HG03196 (cell line): ENCODE data around the gene TEPSIN.

Experiments
- ATAC-seq: cut with Tn5 transposase; IDR thresholded peaks from one replicate; pipeline ENCODE4 v1.9.1; 2021; ENCODE audit not compliant: unreplicated experiment

TEPSIN gene

DNA sequence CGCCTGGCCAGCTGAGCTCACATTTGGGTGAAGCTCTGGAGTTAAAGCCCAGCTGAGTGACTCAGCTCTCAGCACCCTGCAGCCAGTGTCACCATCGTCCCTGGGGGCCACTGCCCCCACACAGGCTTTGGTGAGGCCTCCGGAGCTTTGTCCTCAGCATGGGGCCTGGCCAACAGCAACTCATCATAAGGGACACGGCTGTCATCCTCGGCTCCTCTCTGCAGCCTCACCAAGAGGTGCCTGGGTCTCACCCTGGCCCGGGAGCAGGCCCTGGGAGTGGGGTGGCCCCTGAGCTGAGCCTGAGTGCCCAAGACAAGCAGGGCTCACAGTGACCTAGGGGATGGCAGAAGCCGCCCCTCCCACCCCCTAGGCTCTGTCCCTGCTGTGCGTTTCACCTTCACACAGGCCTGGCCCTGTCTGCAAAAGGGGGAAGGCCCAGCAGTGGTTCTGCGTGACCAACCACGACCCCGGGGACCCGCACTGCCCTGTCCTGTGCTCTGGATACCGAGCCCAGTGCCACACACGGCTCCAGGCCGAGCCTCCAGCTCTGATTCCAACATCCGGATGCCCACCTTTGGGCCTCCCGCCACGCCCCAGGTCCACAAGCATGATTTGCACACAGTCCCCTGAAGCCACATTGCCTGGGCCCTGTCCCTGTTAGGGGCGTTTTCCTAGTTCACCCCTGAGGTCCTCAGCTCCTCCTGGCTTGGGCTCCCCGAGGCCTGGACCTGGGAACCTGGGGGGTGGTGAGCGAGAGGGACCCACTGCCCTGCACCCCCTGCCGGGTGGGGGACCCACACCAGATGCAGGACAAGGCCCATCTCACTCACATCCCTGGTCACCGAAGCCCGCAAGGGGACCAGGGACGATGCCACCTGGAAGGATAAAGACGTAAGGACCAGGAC is 51.0 kb downstream of the TEPSIN start:
- no peak for ATAC-seq

DNA sequence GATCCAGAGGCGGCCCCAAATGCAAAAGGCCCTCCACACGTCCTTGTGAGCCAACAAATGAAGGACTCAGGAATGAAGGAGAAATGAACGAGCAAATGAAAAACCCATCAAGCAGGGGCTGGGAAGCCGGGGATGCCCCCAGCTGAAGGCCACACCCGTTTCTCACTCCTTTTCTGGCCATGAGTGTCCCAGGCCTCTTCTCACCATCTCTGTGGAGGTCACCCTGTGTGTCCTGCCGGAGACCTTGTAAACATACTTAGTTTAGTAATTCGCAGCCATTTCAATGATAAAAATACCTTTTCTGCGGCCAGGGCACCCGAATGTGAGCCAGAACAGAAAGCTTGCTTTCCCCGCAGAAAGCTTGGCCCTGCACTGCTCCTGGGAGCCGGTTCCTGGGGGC is 51.7 kb downstream of the TEPSIN start:
- no peak for ATAC-seq

DNA sequence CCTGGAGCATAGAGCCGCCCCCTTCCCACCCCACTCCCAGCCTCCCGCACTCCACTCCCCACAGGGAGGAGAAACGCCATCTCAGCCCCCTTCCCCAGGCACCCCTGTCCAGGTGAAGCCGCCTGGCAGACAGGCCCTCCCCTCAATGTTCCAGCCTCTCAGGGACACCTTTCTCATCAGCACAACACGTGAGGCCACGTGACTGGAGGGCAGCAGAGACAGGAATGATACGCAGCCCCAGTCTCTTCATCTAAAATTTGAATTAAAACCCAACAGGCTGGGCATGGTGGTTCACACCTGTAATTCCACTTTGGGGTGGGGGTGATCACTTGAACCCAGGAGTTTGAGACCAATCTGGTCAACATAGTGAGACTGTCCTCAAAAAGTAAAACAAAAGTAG is 52.7 kb downstream of the TEPSIN start:
- no peak for ATAC-seq

DNA sequence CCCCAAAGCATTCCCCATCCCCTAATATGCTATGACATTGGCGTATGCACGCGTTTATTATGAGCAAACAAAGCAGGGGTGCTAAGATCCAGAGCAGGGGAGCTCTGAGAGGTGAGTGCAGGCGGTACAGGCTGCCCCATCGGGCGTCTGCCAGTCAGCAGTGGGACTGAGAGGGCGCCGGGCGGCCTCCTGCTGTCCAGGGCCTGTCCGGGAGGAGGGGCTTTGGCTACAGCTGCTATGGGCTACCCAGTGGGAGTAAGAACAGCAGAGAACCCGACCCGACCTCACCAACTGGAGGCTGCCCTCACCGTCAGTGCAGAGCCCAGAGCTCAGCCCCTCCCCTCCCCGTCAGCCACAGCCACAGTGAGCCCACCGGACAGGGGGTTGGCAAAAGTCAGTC is 54.3 kb downstream of the TEPSIN start:
- no peak for ATAC-seq

DNA sequence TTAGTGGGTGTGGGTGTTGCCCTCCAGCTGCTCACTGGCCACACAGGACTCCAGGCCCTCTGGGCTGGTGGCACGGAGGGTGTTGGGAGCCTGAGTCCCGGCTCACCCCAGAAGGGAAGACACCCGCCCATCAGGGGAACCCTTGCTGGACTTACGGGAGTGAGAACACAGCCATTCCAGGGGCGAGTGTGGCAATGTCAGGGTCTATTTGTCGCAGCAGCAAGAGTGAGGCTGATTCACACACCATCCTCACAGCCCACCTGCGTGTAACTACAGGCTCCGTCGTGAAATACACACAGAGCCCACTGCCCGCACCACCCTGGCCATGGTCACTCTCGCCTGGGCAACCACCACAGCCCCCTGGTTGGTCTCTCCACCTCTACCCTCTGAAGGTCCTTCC is 55.0 kb downstream of the TEPSIN start:
- no peak for ATAC-seq

DNA sequence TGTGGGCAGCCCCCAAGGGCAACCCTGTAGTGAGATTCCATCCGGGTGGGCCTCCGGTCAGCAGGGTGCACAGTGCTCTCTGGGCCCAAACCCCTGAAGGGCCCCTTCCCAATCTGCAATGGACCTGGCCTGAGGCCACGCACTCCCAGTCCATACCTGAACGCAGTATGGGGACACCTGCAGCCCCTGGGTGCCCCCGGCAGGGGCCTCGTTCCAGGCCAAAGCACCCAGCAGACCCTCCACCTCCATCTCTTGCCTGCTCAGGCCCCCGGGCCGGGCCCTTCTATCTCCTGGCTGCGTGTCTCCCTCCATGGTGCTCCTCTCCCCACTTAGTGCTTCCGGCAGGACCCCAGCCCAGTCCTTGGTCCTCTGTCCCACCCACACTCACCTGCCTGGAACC is 55.5 kb downstream of the TEPSIN start:
- ATAC-seq, result no peak

DNA sequence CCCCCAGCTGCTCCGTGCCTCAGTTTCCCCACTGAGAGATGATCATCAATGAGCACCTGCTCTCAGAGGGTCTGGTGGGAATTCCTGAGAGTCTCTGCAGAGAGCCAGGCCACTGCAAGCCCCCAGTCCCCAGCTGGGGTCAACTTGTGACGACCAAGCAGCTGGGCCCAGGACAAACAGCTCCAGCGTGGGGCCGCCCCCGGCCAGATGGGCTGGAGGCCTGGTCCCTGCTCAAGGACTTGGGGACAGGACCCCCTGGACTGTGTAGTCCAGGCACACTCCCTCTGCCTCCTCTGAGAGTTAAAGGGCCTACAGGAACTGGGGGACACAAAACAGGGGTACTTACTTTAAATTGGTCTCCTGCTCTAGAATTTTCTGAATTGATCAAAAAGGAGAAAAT is 56.3 kb downstream of the TEPSIN start:
- no peak for ATAC-seq

DNA sequence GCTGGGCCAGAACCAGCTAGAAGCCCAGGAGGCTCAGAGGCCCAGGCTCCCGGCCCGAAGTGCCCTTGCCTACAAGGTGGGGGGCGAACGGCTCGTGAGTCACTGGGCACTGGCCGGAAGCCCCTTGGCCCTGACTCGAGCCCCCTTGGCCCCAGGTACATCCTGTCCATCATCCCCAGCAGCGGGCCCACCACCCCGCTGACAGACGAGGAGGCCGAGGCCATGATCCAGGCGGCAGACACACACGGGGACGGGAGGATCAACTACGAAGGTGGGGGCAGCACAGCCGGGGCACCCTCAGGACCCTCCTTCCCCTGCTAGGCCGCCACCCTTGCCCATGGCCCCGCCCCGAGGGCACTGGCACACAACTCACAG is 57.1 kb downstream of the TEPSIN start:
- no peak for ATAC-seq

DNA sequence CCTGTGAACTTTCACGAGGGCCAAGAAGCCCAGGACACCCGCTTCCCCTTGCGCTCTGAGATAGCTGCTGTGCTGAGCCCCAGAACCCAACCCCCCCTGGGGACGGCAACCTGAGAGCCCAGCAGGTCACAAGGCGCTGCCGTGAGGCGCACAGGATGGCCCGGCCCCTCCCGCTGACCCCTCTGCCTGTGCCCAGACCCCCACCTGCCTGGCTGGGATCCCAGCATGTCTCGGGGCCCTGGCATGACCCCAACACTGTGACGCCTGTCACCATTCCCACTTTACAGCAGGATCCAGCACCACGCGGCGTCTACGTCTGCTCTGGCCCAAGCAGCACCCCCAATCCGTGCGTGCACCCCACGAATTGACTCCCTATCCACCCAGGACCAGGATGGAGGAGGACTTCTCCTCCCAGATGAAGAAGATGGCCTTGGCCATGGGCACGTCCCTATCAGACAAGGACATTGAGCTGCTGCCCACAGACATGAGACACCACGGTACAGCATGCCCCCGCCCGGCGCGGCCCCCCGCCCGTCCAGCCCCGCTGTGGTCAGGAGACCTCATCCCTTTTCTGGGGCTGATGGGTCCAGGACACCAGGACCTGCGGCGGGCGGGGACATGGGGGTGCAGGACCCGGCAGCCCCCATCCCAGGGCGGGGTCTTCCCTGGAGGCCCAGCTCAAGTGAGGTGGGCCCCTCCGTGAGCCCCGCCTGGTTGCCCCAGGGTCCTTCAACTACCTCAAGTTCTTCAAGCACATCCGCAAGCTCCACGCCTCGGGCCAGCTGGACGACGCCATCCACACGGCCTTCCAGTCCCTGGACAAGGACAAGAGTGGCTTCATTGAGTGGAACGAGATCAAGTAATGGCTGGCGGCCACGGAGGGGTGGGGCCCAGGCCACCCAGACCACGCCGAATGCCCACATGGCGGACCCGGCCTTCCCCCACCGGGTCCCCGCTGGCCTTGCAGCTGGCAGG is 57.7 kb downstream of the TEPSIN start:
- ATAC-seq, result no peak

DNA sequence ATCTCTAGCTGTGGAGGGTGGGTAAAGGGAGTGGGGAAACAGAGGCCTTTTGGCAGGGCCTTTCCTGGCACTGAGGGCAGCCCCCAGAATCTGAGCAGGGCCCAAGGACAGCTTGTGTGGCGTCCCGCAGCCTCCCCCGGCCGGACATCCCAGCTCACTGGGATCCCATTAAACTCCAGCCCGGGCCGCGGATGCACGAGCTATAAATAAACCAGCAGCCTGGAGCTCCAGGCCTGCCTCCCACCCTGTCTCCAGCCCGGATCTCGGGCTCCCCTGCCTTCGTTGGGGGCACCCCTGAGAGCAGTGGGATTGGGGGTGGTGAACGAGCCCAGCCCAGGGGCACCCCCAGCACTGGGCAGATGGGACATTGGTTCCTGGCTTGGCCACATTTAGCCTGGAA is 59.0 kb downstream of the TEPSIN start:
- no peak for ATAC-seq

DNA sequence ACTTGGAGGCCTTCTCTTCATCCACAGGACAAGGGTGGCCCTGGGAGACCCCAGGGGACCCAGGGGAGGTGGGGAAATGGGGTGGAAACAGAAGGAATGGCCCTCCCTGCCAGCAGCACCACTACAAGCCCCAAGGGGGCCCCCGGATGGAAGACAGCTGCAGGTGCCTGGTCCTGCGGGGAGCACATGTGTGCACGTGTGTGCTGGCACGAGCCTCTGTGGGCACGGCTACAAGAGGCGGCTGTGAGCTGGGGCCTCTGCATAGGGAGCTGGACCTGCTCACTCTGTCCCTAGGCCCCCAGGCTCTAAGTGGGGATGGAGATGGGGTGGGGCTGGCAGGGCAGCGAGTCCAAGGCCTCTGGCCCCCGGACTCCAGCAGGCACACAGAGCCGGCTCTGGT is 59.6 kb downstream of the TEPSIN start:
- ATAC-seq, result no peak
